Effector memory CD8-positive, alpha-beta T cell (primary cell): Measurements from ENCODE around the gene IMPDH1.
A peak's percentile ranks its signal among the peaks of the same experiment; 100 is the strongest.

ENCODE experiments used
- ATAC-seq: fragments of 150-1000 bp; cut with Tn5 transposase; replicated peaks from 2 replicates; pipeline ENCODE4 v1.10.0; 2021; ENCODE audit warnings: mild to moderate bottlenecking, moderate library complexity
- DNase-seq, 3 experiments: peaks; one replicate each; pipeline ENCODE4 v3.0.0; 2021
- H3K27ac Mint-ChIP-seq, 2 donors: one replicate each; pipeline ENCODE4 v1.8.0; 2022; ENCODE audit warnings: mild to moderate bottlenecking in 2 of 2, mixed read lengths in 2 of 2, moderate library complexity in 2 of 2
- H3K27me3 Mint-ChIP-seq, 2 donors: one replicate each; pipeline ENCODE4 v1.8.0; 2022; ENCODE audit warnings: mixed read lengths in 2 of 2
- H3K36me3 Mint-ChIP-seq: one replicate; pipeline ENCODE4 v1.8.0; 2022; ENCODE audit warnings: mild to moderate bottlenecking, moderate library complexity, mixed read lengths; ENCODE audit not compliant: insufficient read depth
- H3K4me1 Mint-ChIP-seq, 2 donors: one replicate each; pipeline ENCODE4 v1.8.0; 2022; ENCODE audit warnings: low read depth in 2 of 2, mixed read lengths in 2 of 2
- H3K4me3 Mint-ChIP-seq, 2 donors: one replicate each; pipeline ENCODE4 v1.8.0; 2022; ENCODE audit warnings: mild to moderate bottlenecking in 2 of 2, mixed read lengths in 2 of 2, moderate library complexity in 2 of 2
- H3K9me3 Mint-ChIP-seq, 2 donors: one replicate each; pipeline ENCODE4 v1.8.0; 2022; ENCODE audit warnings: mixed read lengths in 2 of 2

Gene IMPDH1

GRCh38 chr7:128394904-128395496 lies 14.8 kb downstream of the IMPDH1 start:
- H3K4me1 Mint-ChIP-seq: no peaks in the 10 kb centered on the region
- peaks cover 38% of the 10 kb centered on the region for H3K36me3 Mint-ChIP-seq
- H3K4me3 Mint-ChIP-seq: no peak overlapping the region

GRCh38 chr7:128393526-128394330 lies 16.1 kb downstream of the IMPDH1 start:
- H3K9me3 Mint-ChIP-seq: no peaks in the 10 kb centered on the region
- H3K36me3 Mint-ChIP-seq: peaks cover 29% of the 10 kb centered on the region
- no peak overlapping the region for H3K27ac Mint-ChIP-seq
- no peaks in the 10 kb centered on the region for H3K27me3 Mint-ChIP-seq
- no peak overlapping the region for H3K4me3 Mint-ChIP-seq
- H3K4me1 Mint-ChIP-seq: no peaks in the 10 kb centered on the region
- no peak for ATAC-seq
- no peak for DNase-seq

More at GRCh38 chr7:128394904-128395496, 14.8 kb downstream of the IMPDH1 start:
- ATAC-seq (no peak), DNase-seq (no peak)
- Mint-ChIP-seq H3K9me3 (no peaks in the 10 kb centered on the region), H3K27ac (no peak overlapping the region), H3K27me3 (no peaks in the 10 kb centered on the region)

- no peak for ATAC-seq
These were observed 17.1 kb downstream of the IMPDH1 start for GRCh38 chr7:128392446-128393327.

GRCh38 chr7:128391805-128392204 lies 18.0 kb downstream of the IMPDH1 start:
- peaks cover 13% of the 10 kb centered on the region for H3K36me3 Mint-ChIP-seq
- H3K27ac Mint-ChIP-seq: no peak overlapping the region
- no peaks in the 10 kb centered on the region for H3K9me3 Mint-ChIP-seq
- no peak for DNase-seq
- no peak overlapping the region for H3K4me3 Mint-ChIP-seq
- no peak for ATAC-seq
- H3K27me3 Mint-ChIP-seq: peaks cover 0 to 8% of the 10 kb centered on the region in 2 donors
- H3K4me1 Mint-ChIP-seq: peaks cover 2 to 3% of the 10 kb centered on the region in 2 donors

More at GRCh38 chr7:128392446-128393327, 17.1 kb downstream of the IMPDH1 start:
- Mint-ChIP-seq H3K9me3 (no peaks in the 10 kb centered on the region), H3K27me3 (peaks cover 0 to 6% of the 10 kb centered on the region in 2 donors), H3K36me3 (peaks cover 22% of the 10 kb centered on the region), H3K27ac (no peak overlapping the region), H3K4me1 (peaks cover under 1% of the 10 kb centered on the region in 2 donors), H3K4me3 (no peak overlapping the region)
- DNase-seq: no peak

GRCh38 chr7:128390871-128391565 lies 18.8 kb downstream of the IMPDH1 start:
- DNase-seq: no peak
- no peak for ATAC-seq
- peaks cover 2 to 3% of the 10 kb centered on the region in 2 donors for H3K4me1 Mint-ChIP-seq
- H3K36me3 Mint-ChIP-seq: peaks cover 6% of the 10 kb centered on the region
- H3K27ac Mint-ChIP-seq: peak overlapping the region in 1 of 2 donors; percentile 36
- peaks cover 0 to 8% of the 10 kb centered on the region in 2 donors for H3K27me3 Mint-ChIP-seq
- no peaks in the 10 kb centered on the region for H3K9me3 Mint-ChIP-seq
- no peak overlapping the region for H3K4me3 Mint-ChIP-seq

GRCh38 chr7:128389618-128390329 lies 20.0 kb downstream of the IMPDH1 start:
- H3K36me3 Mint-ChIP-seq: peaks cover 6% of the 10 kb centered on the region
- peaks cover 0 to 8% of the 10 kb centered on the region in 2 donors for H3K27me3 Mint-ChIP-seq
- ATAC-seq (no peak), DNase-seq (no peak)
- H3K27ac Mint-ChIP-seq: no peak overlapping the region
- no peaks in the 10 kb centered on the region for H3K9me3 Mint-ChIP-seq
- H3K4me1 Mint-ChIP-seq: peaks cover 2 to 3% of the 10 kb centered on the region in 2 donors
- H3K4me3 Mint-ChIP-seq: no peak overlapping the region

- peaks cover 0 to 8% of the 10 kb centered on the region in 2 donors for H3K27me3 Mint-ChIP-seq
- no peaks in the 10 kb centered on the region for H3K9me3 Mint-ChIP-seq
- H3K4me3 Mint-ChIP-seq: no peak overlapping the region
- peaks cover 2 to 3% of the 10 kb centered on the region in 2 donors for H3K4me1 Mint-ChIP-seq
- H3K27ac Mint-ChIP-seq: peak overlapping the region in 1 of 2 donors; percentile 71
- DNase-seq (no peak), ATAC-seq (no peak)
- peaks cover 2% of the 10 kb centered on the region for H3K36me3 Mint-ChIP-seq
These were observed 20.6 kb downstream of the IMPDH1 start for GRCh38 chr7:128389085-128389617.

GRCh38 chr7:128388145-128388485 lies 21.7 kb downstream of the IMPDH1 start:
- Mint-ChIP-seq H3K27ac (no peak overlapping the region), H3K27me3 (peaks cover 0 to 8% of the 10 kb centered on the region in 2 donors), H3K4me3 (no peak overlapping the region), H3K36me3 (no peaks in the 10 kb centered on the region), H3K9me3 (no peaks in the 10 kb centered on the region), H3K4me1 (peaks cover 2 to 3% of the 10 kb centered on the region in 2 donors)
- ATAC-seq (no peak), DNase-seq (no peak)

- H3K36me3 Mint-ChIP-seq: no peaks in the 10 kb centered on the region
- peak; percentile 91 for ATAC-seq
- H3K27ac Mint-ChIP-seq: no peak overlapping the region
These were observed 22.3 kb downstream of the IMPDH1 start for GRCh38 chr7:128387216-128388144.

GRCh38 chr7:128385988-128386925 lies 23.5 kb downstream of the IMPDH1 start:
- peaks cover 2 to 3% of the 10 kb centered on the region in 2 donors for H3K4me1 Mint-ChIP-seq
- H3K27ac Mint-ChIP-seq: no peak overlapping the region
- peaks cover 0 to 8% of the 10 kb centered on the region in 2 donors for H3K27me3 Mint-ChIP-seq
- no peaks in the 10 kb centered on the region for H3K36me3 Mint-ChIP-seq
- no peak for ATAC-seq
- no peak for DNase-seq
- H3K9me3 Mint-ChIP-seq: no peaks in the 10 kb centered on the region
- H3K4me3 Mint-ChIP-seq: no peak overlapping the region

More at GRCh38 chr7:128387216-128388144, 22.3 kb downstream of the IMPDH1 start:
- peaks cover 0 to 8% of the 10 kb centered on the region in 2 donors for H3K27me3 Mint-ChIP-seq
- H3K4me1 Mint-ChIP-seq: peaks cover 2 to 3% of the 10 kb centered on the region in 2 donors
- no peak overlapping the region for H3K4me3 Mint-ChIP-seq
- peak; percentile 59 to 67 (median 63) for DNase-seq
- H3K9me3 Mint-ChIP-seq: no peaks in the 10 kb centered on the region

- ATAC-seq: no peak
- Mint-ChIP-seq H3K4me3 (no peak overlapping the region), H3K27ac (peak overlapping the region in 1 of 2 donors; percentile 38), H3K9me3 (no peaks in the 10 kb centered on the region), H3K36me3 (no peaks in the 10 kb centered on the region), H3K4me1 (peaks cover 2 to 3% of the 10 kb centered on the region in 2 donors), H3K27me3 (peaks cover 0 to 13% of the 10 kb centered on the region in 2 donors)
- DNase-seq: no peak
These were observed 25.1 kb downstream of the IMPDH1 start for GRCh38 chr7:128384726-128385125.
